ENCODE data around the gene TPSAB1.
"Not testable (repeated sequence)": the region's sequence is repeated elsewhere in the genome, so short reads cannot be mapped to it uniquely, and the experiment has no call there.

TPSAB1 gene

DNA sequence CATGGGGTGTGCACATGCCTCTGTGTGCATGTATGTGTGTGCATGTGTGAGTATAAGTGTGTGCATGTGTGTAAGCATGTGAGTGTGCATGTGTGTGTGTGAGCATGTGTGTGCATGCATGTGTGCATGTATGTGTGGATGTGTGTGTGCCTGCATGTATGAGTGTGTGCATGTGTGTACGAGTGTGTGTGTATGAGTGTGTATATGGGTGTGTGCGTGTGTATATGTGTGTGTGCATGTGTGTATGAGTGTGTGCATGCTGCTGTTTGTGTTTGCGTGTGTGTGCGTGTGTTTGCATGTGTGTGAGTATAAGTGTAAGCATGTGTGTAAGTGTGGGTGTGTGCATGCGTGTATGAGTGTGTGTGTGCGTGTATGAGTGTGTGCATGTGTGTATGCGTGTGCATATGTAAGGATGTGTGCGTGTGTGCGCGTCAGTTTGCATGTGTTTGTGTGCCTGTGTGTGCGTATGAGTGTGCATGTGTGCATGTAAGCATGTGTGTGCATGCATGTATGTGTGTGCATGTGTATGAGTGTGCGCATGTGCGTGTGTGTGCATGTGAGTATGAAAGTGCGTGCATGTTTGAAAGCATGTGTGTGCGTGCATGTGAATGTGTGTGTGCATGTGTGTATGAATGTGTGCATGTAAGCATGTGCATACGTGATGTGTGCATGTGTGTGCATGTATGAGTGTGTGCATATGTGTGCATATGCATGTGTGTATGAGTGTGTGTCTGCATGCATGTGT lies 24.0 kb downstream of the TPSAB1 start:
- DNase-seq (ENCODE audit: low read depth in 2 of 3, low spot score in 1 of 3): no peak

GRCh38 chr16:1265090-1265630 lies 24.7 kb downstream of the TPSAB1 start:
- no peak for DNase-seq (ENCODE audit: low read depth in 2 of 3, low spot score in 1 of 3)

- DNase-seq (ENCODE audit: low read depth in 2 of 3, low spot score in 1 of 3): no peak
Measured at GRCh38 chr16:1265826-1266225, 25.3 kb downstream of the TPSAB1 start.

- DNase-seq (ENCODE audit: low read depth in 2 of 3, low spot score in 1 of 3): not testable (repeated sequence)
Measured at GRCh38 chr16:1269418-1269817, 28.9 kb downstream of the TPSAB1 start.

GRCh38 chr16:1271380-1271723 lies 30.8 kb downstream of the TPSAB1 start:
- no peak for DNase-seq (ENCODE audit: low read depth in 2 of 3, low spot score in 1 of 3)

GRCh38 chr16:1271724-1272413 lies 31.4 kb downstream of the TPSAB1 start:
- DNase-seq (ENCODE audit: low read depth in 2 of 3, low spot score in 1 of 3): not testable (repeated sequence)

- no peak for DNase-seq (ENCODE audit: low read depth in 2 of 3, low spot score in 1 of 3)
Measured at GRCh38 chr16:1272453-1273198, 32.1 kb downstream of the TPSAB1 start.

GRCh38 chr16:1273816-1274215 lies 33.3 kb downstream of the TPSAB1 start:
- no peak for DNase-seq (ENCODE audit: low read depth in 2 of 3, low spot score in 1 of 3)

DNA sequence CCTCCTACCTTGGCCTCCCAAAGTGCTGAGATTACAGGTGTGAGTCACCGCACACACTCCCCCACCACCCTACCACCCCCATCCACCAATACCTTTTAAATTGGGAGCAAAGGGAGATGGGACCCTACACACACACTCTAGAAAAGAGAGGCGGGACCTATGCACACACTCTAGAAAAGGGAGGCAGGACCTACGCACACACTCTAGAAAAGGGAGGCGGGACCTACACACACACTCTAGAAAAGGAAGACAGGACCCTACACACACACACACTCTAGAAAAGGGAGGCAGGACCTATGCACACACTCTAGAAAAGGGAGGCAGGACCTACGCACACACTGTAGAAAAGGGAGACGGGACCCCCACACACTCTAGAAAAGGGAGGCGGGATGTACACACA lies 34.3 kb downstream of the TPSAB1 start:
- no peak for DNase-seq (ENCODE audit: low read depth in 2 of 3, low spot score in 1 of 3)

- DNase-seq (ENCODE audit: low read depth in 2 of 3, low spot score in 1 of 3): no peak
Measured at GRCh38 chr16:1275791-1276579, 35.5 kb downstream of the TPSAB1 start.

DNA sequence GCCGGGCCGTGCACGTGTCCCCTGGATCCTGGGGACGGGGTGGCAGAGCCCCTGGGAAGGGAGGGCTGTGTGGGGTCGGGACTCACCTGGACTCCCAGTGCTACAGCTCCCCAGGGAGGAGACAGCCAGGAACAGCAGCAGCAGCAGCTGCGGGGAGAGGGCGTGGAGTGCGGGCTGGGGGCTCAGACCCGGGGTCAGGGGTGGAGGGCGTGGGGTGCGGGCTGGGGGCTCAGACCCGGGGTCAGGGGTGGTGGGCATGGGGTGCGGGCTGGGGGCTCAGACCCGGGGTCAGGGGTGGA lies 36.0 kb downstream of the TPSAB1 start:
- DNase-seq (ENCODE audit: low read depth in 2 of 3, low spot score in 1 of 3): no peak

- no peak for DNase-seq (ENCODE audit: low read depth in 2 of 3, low spot score in 1 of 3)
Measured at GRCh38 chr16:1277151-1277598, 36.7 kb downstream of the TPSAB1 start.

DNA sequence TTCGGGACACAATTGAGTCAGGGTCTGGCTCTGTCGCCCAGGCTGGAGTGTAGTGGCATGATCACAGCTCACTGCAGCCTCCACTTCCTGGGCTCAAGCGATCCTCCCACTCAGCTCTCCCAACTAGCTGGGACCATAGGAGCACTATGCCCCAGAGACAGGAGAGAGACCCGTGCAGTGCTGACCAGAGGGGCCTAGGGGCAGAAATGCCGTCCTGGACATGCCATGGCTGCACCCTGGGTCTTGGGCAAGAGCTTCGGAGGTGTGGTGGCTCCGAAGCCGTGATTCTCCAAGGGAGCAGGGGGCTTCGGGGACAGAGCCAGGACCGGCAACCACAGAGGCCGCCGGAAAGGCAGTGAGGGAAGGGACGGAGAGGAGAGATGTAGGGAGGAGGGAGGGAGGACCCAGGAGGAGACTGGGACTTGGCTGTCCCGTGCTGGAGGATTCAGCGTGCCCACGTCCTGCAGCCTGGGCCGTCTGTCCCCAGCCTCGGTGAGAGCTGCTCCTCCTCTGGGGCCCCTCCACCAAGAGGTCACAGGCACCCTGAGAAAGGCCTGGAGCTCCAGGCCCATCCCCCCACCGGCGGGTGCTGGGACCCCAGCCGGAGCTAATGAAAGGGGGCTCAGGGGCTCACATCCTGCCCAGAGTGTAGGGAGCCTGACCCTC lies 37.2 kb downstream of the TPSAB1 start:
- no peak for DNase-seq (ENCODE audit: low read depth in 2 of 3, low spot score in 1 of 3)

DNA sequence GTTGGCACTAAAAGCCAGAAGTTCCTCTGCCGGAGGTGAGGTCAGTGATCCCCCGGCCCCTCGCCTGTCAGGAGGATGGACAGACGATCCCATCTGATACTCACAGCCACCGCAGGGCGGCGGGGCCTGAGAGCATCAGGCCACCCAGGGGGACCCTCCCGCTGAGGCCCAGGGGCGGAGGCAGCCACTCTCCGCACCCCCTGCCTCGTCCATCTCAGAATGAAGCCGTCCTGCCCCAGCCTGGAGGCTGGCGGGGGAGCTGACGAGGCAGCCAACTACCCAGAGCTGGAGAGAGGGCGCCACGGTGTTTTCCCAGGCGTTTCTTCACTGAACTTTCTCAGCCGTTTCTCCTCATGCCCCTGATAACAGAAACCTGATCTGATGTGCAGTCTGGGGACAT lies 38.0 kb downstream of the TPSAB1 start:
- no peak for DNase-seq (ENCODE audit: low read depth in 2 of 3, low spot score in 1 of 3)

DNA sequence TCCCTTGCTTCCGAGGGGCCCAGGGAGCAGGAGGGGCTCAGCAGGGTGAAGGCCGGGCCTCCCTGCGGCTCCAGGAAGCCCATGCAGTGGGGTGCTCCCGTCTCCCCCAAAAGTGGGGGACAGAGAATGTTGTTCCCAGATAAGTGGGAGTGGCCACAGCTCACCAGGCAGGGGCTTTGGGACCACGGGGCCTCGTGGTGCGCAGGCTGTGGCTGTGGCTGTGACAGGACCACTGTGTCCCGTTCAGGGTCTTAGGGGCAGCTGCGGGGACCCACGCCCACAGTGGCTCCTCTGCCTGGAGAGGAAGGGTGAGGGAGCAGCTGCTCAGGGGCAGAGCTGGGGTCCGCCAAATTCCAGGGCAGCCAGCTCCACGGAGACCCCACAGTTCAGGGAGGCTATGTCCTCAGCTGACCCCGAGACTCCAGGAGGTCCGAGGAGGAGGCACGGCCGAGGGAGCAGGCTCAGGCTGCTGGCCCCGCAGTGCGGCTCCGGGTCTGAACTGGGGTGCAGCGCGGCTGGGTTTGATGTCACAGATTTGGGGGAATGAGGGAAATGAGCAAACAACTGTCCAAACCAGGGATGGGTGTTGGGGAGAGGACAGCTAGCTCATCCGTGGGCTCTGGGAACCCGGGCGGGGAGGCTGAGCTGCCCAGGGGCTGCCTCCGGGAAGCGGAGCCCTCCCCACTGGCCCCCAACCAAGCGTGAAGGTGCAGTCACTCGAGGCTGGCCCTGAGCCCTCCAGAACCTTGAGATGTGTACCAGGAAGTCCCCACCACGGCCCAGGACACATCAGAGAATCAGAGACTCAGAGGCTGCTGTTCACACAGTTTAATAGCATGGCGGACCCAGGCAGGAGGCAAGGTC lies 38.8 kb downstream of the TPSAB1 start:
- no peak for DNase-seq (ENCODE audit: low read depth in 2 of 3, low spot score in 1 of 3)

DNA sequence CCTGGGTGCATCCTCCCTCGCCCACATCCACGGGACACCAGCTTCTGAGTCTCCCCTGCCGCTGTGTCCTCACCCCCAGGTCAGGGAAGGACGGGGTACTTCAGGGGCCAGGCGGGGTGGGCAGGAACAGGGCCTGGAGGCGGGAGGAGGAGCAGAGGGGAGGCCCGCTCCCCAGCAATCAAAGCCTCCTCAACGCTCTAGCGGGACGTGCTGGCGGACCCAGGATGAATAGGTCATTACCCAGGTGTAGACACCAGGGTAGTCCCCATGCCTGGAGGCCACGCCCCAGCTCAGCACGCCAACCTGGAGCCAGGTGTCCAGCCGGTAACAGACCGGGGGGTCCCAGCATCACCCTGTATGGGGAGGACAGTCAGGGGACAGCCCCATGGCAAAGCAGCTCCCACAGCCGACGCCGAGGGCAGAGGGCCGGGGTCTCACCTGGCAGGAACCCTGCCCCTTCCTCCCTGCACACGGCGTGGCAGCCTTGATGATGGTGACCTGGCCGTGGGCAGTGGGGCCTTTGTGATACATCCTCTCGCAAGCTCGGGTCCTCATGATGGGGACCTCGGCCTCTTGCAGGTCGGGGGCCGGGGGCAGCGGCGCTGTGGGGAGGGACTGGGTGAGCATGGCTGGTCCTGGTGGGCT lies 39.6 kb downstream of the TPSAB1 start:
- DNase-seq (ENCODE audit: low read depth in 2 of 3, low spot score in 1 of 3): no peak

DNA sequence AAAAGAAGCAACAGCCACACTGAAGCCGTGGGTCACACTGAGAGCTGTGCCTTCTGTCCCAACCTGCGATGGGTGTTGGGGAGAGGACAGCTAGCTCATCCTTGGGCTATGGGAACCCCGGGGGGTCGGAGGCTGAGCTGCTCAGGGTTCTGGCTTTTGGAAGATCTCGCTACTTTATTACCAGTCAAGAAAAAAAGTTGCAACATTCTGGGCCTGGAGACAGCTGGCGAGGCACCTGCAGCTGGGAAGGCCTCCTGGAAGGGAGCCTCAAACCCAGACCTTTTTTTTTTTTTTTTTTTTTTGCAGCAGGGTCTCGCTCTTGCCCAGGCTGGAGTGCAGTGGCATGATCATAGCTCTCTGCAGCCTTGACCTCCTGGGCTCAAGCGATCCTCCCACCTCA lies 40.3 kb downstream of the TPSAB1 start:
- no peak for DNase-seq (ENCODE audit: low read depth in 2 of 3, low spot score in 1 of 3)

GRCh38 chr16:1281517-1281916 lies 41.0 kb downstream of the TPSAB1 start:
- DNase-seq (ENCODE audit: low read depth in 2 of 3, low spot score in 1 of 3): no peak

DNA sequence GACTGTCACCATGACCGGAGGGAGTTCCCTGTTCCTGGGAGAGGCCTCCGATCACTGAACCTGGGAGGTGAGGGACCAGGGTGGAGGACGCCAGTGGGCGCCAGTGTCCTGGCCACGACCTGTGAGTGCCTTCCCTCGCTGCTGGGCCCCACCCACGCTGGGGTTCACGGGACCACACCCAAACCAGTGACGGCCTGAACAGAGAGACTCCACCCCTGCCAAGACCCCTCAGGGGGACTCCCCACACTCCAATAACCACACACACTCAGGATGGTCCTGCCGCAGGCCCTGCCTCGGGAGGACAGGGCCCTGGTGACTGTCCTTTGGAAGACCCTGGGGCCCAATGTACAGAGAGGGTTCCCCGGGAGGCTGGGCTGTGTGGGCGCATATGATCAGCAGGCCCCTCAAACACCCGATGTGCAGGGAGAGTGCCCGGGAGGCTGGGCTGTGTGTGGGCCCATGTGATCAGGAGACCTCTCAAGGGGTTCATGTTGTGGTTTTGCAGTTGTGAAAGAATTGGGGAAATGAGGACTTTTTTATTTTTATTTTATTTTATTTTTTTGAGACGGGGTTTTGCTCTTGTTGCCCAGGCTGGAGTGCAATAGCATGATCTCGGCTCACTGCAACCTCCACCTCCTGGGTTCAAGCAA lies 41.9 kb downstream of the TPSAB1 start:
- DNase-seq (ENCODE audit: low read depth in 2 of 3, low spot score in 1 of 3): no peak

Measured in stimulated activated CD4-positive, alpha-beta T cell treated with anti-CD3 and anti-CD28 coated beads, Interleukin-12 subunit alpha, Interleukin-12 subunit beta, amount 100 ng/mL, for 48 hours (primary cell).